Kidney (tissue), 14 donors: ENCODE measurements around the gene GRK1. TPM values are rescaled to one million over a fixed set of nuclear protein-coding genes. Genes with fewer than 3 reads are reported as not detected.
"Not testable (repeated sequence)": the region's sequence is repeated elsewhere in the genome, so short reads cannot be mapped to it uniquely, and the experiment has no call there.

Experiments used
- DNase-seq, 5 donors: peaks; one replicate each; pipeline ENCODE4 v3.0.0-alpha.2; 2013 to 2020
- FAIRE-seq: peaks from 2 replicates; lab custom pipeline; 2012; peaks lifted over from hg19 to GRCh38; lab: Jason Lieb, UNC
- H3K27ac ChIP-seq, 2 donors: one replicate each; pipeline ENCODE4 v1.7.0; 2013; ENCODE audit warnings: low read depth in 2 of 2, low read length in 2 of 2, inconsistent platforms in 1 of 2
- H3K27me3 ChIP-seq: one replicate; pipeline ENCODE4 v1.7.1; 2013; ENCODE audit warnings: low read length, inconsistent platforms; ENCODE audit not compliant: control insufficient read depth, insufficient read depth
- H3K36me3 ChIP-seq, 3 donors: one replicate each; pipeline versions ENCODE4 v1.7.0 to v1.7.1; 2013; ENCODE audit warnings: low read length in 3 of 3, control low read depth in 1 of 3, inconsistent platforms in 1 of 3; ENCODE audit not compliant: insufficient read depth in 3 of 3, control insufficient read depth in 2 of 3
- H3K4me1 ChIP-seq, 3 donors: one replicate each; pipeline versions ENCODE4 v1.7.0 to v1.7.1; 2013; ENCODE audit warnings: low read length in 3 of 3, inconsistent platforms in 1 of 3, low read depth in 1 of 3; ENCODE audit not compliant: control insufficient read depth in 2 of 3, insufficient read depth in 2 of 3
- H3K4me3 ChIP-seq, 3 donors: one replicate each; pipeline versions ENCODE4 v1.7.0 to v1.8.1; 2013; ENCODE audit warnings: low read length in 3 of 3, control low read depth in 1 of 3, inconsistent platforms in 1 of 3
- H3K9ac ChIP-seq, 3 donors: one replicate each; pipeline versions ENCODE4 v1.7.0 to v1.7.1; 2013; ENCODE audit warnings: low read length in 3 of 3, control low read depth in 1 of 3, inconsistent platforms in 1 of 3
- H3K9me3 ChIP-seq, 3 donors: one replicate each; pipeline versions ENCODE4 v1.7.0 to v1.7.1; 2013; ENCODE audit warnings: low read length in 3 of 3, control low read depth in 1 of 3, inconsistent platforms in 1 of 3; ENCODE audit not compliant: control insufficient read depth in 2 of 3, insufficient read depth in 1 of 3
- intact Hi-C: fragments of 100-400 bp; cut with DNase I; formaldehyde crosslinking; loops from one replicate; pipeline ENCODE4 v1.11.1; 2022
- polyA plus RNA-seq: library from polyadenylated mRNA; stranded (reverse); fragments of 350-450 nt; fragmentation: Illumina TruSeq; extraction: RNeasy Lipid Tissue Mini Kit (QIAGEN cat#74804); gene quantifications from one replicate; pipeline ENCODE4 v1.2.3, GENCODE V29; 2014; ENCODE audit warnings: low read depth, low replicate concordance; ENCODE audit not compliant: insufficient read depth
- total RNA-seq: library from RNA; stranded (reverse); fragmentation: NEBNext Ultra II Directional; extraction: Animal tissue kit (Norgen Biotek cat#: 25700); gene quantifications from one replicate; pipeline ENCODE4 v1.2.1, GENCODE V29; 2021
- TF ChIP-seq, protein P1 (sequence below): IDR thresholded peaks from 3 replicates; pipeline ENCODE4 v1.5.1; 2012; ENCODE audit warnings: mild to moderate bottlenecking, moderate library complexity, borderline replicate concordance; ENCODE audit not compliant: insufficient read depth; ENCODE audit errors: extremely low read depth
- donor health status: control.
- donor health status: control.
- donor health status: control.
- donor health status: control.
- donor health status: control.
- donor health status: DM: yes; HTN: yes; CAD: no.
- donor health status: Normal renal cell carcinoma (clear cell type).

GRK1 gene
- total and polyA plus RNA-seq, 2 donors from 2014 or later, result not detected

DNA sequence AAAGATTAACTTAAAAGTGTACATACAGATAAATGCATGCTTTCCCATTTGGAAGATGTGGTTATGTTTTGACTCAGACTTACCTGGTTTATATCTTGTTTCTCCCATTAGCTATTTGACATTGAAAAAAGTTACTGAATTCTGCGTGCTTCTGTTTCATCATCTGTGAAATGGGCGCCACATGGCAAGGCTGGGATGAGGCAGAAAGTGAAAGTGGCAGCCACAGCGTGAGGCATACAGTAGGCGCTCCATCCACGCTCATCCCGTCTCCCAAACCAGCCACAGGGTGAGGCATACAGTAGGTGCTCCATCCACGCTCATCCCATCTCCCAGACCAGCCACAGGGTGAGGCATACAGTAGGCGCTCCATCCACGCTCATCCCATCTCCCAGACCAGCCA is 78.0 kb downstream of the GRK1 start:
- H3K4me1 ChIP-seq, result peaks cover 0 to 6% (median 0%) of the 10 kb centered on the region in 3 donors
- H3K27me3 ChIP-seq, result no peaks in the 10 kb centered on the region
- H3K36me3 ChIP-seq, result no peaks in the 10 kb centered on the region
- TF ChIP-seq, protein P1, sequence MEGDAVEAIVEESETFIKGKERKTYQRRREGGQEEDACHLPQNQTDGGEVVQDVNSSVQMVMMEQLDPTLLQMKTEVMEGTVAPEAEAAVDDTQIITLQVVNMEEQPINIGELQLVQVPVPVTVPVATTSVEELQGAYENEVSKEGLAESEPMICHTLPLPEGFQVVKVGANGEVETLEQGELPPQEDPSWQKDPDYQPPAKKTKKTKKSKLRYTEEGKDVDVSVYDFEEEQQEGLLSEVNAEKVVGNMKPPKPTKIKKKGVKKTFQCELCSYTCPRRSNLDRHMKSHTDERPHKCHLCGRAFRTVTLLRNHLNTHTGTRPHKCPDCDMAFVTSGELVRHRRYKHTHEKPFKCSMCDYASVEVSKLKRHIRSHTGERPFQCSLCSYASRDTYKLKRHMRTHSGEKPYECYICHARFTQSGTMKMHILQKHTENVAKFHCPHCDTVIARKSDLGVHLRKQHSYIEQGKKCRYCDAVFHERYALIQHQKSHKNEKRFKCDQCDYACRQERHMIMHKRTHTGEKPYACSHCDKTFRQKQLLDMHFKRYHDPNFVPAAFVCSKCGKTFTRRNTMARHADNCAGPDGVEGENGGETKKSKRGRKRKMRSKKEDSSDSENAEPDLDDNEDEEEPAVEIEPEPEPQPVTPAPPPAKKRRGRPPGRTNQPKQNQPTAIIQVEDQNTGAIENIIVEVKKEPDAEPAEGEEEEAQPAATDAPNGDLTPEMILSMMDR, result no peak
- FAIRE-seq (no peak), DNase-seq (peak in 1 of 5 donors; percentile 15)
- intact Hi-C loops, result no loop called here
- H3K4me3 ChIP-seq, result no peak overlapping the region
- no peak overlapping the region for H3K27ac ChIP-seq
- H3K9me3 ChIP-seq, result no peaks in the 10 kb centered on the region
- no peak overlapping the region for H3K9ac ChIP-seq

DNA sequence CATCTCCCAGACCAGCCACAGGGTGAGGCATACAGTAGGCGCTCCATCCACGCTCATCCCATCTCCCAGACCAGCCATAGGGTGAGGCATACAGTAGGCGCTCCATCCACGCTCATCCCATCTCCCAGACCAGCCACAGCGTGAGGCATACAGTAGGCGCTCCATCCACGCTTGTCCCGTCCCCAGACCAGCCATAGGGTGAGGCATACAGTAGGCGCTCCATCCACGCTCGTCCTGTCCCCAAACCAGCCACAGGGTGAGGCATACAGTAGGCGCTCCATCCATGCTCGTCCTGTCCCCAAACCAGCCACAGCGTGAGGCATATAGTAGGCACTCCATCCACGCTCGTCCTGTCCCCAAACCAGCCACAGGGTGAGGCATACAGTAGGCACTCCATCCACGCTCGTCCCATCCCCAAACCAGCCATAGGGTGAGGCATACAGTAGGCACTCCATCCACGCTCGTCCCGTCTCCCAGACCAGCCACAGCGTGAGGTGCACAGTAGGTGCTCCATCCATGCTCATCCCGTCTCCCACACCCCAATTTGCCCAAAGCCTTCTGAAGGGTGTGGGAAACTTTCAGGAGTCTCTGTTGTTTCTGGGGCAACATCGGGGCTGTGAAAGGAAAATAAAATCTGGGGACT is 78.6 kb downstream of the GRK1 start:
- H3K4me3 ChIP-seq, H3K27ac ChIP-seq, H3K4me1 ChIP-seq, H3K9me3 ChIP-seq, FAIRE-seq, H3K9ac ChIP-seq, H3K36me3 ChIP-seq, H3K27me3 ChIP-seq, intact Hi-C loops: not testable (repeated sequence)
- DNase-seq, result peak in 1 of 5 donors; percentile 25

GRCh38 chr13:113746143-113746525 is 79.1 kb downstream of the GRK1 start:
- FAIRE-seq (no peak), DNase-seq (peak in 3 of 5 donors; percentile 16 to 41 (median 29))
- no peaks in the 10 kb centered on the region for H3K9me3 ChIP-seq
- no peak overlapping the region for H3K4me3 ChIP-seq
- no peaks in the 10 kb centered on the region for H3K36me3 ChIP-seq
- H3K4me1 ChIP-seq, result peaks cover 0 to 6% (median 0%) of the 10 kb centered on the region in 3 donors
- no peaks in the 10 kb centered on the region for H3K27me3 ChIP-seq
- intact Hi-C loops, result no loop called here
- no peak overlapping the region for H3K27ac ChIP-seq
- H3K9ac ChIP-seq, result no peak overlapping the region
- TF ChIP-seq, protein P1, result no peak

- H3K27me3 ChIP-seq, result no peaks in the 10 kb centered on the region
- H3K9me3 ChIP-seq, result no peaks in the 10 kb centered on the region
- no peak overlapping the region for H3K9ac ChIP-seq
- DNase-seq (peak in 1 of 5 donors; percentile 16), FAIRE-seq (no peak)
- H3K4me3 ChIP-seq, result no peak overlapping the region
- TF ChIP-seq, protein P1, result no peak
- H3K36me3 ChIP-seq, result no peaks in the 10 kb centered on the region
- no peak overlapping the region for H3K27ac ChIP-seq
- intact Hi-C loops, result no loop called here
- peaks cover 0 to 6% (median 0%) of the 10 kb centered on the region in 3 donors for H3K4me1 ChIP-seq
These were observed 79.7 kb downstream of the GRK1 start for GRCh38 chr13:113746671-113747070.
